COLO668 (cell line): ENCODE data around the gene PNLDC1.
A peak's percentile ranks its signal among the peaks of the same experiment; 100 is the strongest.
"Not testable (repeated sequence)": the region's sequence is repeated elsewhere in the genome, so short reads cannot be mapped to it uniquely, and the experiment has no call there.

ENCODE experiments used
- DNase-seq: peaks from one replicate; lab custom pipeline; 2025; ENCODE audit not compliant: unreplicated experiment; lab: John Stamatoyannopoulos, UW

PNLDC1 gene

DNA sequence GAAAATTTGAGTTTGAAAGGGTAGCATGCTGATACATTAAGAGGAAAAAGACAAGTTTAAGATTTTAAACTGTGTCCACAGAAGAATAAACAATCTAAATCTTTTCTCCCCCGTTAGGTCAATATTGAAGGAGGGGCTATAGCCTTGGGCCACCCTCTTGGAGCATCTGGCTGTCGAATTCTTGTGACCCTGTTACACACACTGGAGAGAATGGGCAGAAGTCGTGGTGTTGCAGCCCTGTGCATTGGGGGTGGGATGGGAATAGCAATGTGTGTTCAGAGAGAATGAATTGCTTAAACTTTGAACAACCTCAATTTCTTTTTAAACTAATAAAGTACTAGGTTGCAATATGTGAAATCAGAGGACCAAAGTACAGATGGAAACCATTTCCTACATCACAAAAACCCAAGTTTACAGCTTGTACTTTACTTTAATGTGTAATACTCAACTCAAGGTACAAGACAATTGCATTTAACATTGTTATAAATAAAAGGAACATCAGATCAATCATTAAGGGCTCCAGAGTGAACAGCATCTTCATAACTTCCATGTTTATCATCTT lies 21.5 kb upstream of the PNLDC1 start:
- no peak for DNase-seq

DNA sequence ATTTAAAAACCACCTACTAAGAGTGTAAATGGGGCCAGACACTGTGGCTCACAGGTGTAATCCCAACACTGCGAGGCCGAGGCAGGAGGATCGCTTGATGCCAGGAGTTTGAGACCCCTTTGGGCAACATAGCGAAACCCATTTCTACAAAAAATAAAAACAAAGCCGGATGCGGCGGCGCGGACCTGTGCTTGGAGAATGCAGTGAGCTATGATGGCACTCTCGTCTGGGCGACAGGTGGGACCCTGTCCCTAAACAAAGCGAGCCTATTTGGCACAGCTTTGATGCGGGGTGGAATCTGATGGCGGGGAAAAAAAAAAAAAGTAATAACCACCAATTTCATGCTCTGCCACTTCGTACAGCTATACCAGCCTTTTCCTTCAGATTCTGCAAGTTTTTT lies 11.8 kb upstream of the PNLDC1 start:
- no peak for DNase-seq

DNA sequence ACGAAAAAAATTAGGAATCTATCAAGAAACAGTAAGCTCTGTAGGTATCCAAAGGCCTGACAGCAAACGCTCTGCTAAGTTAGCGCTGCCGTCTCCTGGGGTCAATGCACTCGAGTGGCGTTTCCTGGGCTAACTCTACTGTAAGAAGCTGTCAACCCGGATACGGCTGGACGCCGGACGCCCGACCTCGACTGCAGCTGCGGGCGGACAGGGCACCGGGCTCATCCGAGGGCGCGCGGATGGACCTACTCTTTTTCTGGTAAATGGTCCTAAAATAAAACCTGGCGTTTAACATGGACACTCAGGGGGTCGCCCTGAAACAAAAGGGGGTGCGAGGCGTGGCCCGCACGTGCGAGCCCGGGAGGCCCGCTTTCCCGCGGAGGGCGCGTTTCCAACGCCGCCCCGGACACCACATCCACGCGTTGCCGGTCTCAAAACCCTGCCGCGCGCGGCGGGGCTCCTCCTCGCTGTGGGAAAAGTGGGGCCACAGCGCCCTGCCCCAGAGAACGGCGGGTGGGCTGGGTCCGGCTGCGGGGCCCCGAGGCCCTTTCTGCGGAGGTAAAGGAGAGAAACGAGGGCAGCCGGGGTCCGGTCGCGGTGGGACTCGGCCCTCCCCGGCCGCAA lies 11.2 kb upstream of the PNLDC1 start:
- DNase-seq: peak; percentile 35

DNA sequence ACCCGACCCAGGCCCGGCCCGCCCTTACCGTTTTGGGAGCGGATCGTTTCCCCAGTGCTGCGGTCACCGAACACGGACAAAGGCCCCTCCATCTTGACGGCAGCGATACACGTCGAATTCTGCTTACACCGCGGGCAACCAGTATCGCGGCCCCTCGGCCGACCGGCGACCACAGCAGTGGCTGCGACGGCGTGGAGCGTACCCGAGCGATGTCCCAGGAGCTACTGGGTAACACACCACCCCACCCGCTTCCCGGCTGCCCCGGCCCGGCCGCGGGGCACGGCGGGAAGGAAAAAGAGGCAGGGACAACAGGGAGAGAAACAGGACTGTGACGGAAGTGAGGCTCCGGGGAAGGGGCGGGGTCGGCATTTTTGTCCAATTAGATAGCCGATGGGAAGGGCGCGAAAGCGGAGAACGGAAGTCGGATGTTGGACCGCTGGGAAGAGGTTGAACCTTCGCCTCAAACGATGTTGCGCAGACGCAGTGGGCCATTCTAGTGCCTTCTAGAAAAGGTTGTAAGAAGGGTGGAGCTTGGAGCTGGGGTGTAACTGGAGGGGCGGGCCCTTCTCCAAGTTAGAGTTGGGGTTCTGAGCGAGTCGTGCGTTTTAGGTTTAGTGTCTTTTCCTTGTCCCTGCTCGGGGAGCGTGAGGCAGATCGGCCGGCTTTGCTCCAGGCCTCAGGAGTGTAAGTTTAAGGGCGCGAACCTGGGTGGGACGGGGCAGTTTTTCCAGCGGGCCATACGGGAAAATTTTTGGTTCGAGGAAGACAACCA lies 10.5 kb upstream of the PNLDC1 start, which contains the start of gene TCP1:
TCP1 (minus strand) TSS at position 226 of the 772 bp plus-strand sequence; CDS start at position 92, 134 bp downstream.
- DNase-seq: peak; percentile 97

DNA sequence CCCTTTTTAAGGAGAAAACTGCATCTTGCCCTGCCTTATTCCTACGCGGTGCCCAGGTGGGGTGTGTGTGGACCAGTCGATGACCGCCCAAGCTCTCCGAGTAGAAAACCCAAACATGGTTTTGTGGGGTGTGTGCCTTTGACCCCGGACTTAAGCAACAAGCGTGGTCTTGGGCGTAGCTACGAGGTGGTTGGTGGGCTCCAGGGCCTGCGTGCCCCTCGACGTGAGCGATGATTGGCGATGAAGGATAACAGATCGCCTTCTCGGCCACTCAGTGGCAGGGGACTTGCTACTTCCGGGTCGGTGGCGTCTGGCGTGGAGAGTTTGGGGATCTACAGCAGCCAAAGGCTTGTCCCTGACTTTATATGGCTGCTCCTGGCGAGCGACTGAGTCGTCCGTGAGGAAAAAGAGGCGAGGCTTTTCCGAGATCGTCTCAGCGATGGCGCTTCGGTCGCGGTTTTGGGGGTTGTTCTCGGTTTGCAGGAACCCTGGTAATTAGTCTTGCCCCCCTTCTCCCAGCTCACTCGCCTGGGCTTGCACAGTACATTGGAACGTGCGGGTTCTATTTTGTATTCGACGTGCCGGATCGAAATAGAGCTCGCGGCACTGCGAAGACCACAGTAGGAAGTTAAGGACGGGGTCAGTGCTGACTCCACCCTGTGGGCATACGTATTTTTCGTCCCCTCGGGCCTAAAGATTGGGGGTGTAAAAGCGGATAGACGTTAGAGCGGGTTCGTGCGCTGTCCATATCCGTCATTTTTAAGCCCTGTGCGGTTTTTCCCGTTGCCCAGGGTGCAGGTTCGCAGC lies 9.7 kb upstream of the PNLDC1 start, which contains the start of gene MRPL18:
MRPL18 (plus strand) TSS at position 319 of the 807 bp plus-strand sequence; CDS start at position 440, 121 bp downstream.
- peak; percentile 90 for DNase-seq

DNA sequence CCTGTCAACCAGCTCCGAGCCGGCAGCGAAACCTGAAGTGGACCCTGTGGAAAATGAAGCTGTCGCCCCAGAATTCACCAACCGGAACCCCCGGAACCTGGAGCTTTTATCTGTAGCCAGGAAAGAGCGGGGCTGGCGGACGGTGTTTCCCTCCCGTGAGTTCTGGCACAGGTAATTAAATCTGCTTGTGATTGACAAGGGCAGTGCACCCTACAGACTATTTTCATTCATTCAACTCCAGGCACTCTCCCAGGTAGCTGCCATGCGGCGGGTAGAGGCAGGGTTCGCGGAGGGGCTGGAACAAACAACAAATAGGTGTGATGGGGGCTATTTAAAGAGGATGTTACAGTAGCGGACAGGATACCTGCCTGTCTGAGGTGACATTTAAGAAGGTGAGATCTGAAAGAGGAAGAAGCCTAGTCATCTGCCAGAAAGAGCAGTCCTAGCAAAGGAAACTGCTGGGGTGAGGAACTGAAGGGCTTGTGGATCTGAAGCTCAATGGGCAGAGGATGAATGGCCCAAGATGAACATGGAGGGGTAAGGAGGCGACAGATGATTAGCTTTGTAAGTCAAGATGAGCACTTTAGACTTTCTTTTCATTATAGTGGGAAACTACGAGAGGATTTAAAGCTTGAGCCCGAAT lies 9.0 kb upstream of the PNLDC1 start:
- DNase-seq: no peak

DNA sequence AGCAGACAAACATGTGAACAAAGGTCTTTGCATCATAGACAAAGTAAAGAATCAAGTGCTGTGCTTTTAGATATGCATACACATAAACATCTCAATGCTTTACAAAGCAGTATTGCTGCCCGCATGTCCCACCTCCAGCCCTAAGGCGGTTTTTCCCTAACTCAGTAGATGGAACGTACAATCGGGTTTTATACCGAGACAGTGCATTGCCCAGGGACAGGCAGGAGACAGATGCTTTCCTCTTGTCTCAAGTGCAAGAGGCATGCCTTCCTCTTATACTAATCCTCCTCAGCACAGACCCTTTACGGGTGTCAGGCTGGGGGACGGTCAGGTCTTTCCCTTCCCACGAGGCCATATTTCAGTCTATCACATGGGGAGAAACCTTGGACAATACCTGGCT lies 5.1 kb upstream of the PNLDC1 start:
- DNase-seq: not testable (repeated sequence)

DNA sequence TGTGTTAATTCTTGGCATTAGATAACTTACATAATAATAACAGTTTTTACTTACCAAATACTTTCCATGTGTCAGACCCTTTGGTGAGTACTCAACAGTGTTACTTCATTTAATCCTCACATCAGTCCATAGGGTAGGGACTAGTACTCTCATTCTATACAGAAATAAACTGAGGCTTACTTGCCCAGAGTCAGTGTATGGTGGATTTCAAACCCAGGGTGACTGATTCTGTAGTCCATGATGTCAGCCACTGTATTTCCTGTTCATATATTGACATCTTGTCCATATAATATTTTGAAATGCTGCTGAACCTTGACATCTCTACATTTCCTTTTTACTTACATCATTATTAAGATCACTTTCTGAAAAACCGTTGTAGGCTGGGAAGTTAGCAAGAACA lies 2.5 kb upstream of the PNLDC1 start:
- DNase-seq: no peak

DNA sequence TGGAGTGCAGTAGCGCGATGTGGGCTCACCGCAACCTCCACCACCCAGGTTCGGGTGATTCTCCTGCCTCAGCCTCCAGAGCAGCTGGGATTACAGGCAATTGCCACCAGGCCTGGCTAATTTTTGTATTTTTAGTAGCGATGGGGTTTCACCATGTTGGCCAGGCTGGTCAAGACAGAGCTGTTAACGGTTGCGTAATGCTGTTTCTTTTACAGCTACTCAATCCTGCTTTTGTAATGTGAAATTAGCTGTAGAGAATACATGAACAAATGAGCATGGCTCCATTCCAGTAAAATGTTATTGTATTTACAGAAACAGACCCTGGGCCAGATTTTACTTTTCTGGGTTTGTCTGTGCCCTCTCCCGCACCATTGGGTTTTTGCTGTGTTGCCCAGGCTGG lies 1.9 kb downstream of the PNLDC1 start:
- no peak for DNase-seq

DNA sequence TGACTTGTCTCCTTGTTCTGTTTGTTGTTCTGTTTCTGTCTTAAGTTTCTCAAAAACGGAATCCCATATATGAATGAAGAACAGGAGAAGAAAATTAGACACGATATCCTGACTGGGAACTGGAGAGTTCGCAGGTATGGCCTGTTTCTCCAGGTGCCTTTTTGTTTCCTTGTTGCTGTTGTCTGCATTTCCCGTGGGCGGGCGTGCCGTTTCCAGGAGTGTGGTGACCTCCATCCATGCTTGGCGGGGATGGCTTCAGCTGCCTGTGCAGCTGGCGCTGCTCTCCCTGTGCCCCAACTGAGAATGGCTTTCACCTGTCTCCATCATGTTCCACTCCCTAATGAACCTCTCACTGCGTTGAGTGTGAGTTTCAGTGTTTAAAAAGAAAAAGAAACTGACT lies 4.4 kb downstream of the PNLDC1 start:
- DNase-seq: peak; percentile 29

DNA sequence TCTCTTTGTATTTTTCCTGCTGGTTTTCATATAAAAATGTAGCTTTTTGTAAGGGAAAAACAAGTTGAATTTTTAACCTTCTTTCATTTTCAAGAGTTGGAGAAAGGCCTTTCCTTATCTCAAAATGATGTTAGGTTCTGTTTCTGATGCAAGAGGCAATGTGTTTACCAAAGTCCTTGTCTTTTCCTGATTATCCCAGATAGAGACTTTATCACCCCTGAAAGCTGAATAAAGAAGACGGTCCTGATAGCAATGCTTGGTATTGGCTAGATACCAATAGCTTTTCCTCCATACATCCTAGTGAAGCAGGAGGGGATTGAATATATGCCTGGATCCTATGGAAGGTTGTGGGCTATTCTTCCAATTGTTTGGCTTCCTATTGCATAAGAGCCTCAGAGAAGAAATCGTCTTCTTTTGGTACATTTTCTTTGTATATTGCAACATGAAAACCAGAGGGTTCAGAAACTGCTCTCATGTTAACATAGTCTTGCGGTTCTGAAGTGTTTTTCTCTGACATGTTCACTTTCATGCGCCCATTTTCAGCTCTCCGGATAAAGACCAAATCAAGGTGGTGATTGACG lies 5.5 kb downstream of the PNLDC1 start:
- DNase-seq: no peak

DNA sequence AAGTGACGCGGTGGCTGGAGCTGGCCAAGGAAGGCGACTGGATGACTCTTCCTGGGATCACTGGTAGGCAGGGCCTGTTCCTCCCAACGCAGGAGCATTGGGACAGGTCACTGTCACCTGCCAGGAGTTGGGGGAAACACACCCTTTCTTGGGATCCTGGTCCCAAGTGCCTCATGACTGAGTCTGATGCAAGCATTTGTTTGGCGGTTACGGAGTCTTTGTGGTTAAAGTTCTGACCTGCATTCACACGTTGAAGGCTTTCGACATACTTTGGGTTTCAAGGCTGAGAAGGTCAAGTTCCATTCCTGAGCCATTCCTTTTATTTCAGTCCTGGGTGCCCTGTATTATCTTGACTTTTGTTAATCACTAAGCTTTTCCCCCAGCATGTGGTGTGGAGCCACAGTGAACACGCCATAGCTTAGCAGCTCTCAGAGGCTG lies 6.0 kb downstream of the PNLDC1 start:
- no peak for DNase-seq

DNA sequence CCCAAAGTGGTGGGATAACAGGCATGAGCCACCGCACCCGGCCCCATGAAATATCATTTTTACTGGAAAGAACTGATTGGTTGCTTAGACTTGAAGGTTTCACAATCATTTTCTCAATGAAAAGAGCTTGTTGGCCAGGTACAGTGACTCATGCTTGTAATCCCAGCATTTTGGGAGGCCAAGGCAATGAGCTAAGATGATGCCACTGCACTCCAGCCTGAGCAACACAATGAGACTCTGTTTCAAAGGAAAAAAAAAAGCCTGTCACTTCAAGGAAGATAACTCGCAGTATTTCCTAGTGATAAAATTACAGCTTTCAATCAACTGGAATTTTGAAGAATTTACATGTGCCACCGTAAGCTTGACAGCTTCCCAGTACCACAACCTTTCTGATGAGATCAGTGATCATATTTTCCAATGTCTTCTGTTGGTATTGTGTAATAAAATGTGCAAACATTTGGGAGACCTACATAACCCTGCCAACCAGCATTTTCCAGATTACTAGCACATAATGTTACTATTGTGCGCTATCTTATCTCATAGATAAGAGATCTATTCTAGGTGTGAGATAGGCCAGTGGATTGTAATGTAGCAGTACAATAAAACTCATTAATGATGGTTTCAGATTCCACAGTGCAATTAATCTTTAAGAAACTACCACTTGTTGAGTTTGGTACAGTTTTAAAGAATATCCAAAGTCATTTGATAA lies 7.2 kb downstream of the PNLDC1 start:
- no peak for DNase-seq

DNA sequence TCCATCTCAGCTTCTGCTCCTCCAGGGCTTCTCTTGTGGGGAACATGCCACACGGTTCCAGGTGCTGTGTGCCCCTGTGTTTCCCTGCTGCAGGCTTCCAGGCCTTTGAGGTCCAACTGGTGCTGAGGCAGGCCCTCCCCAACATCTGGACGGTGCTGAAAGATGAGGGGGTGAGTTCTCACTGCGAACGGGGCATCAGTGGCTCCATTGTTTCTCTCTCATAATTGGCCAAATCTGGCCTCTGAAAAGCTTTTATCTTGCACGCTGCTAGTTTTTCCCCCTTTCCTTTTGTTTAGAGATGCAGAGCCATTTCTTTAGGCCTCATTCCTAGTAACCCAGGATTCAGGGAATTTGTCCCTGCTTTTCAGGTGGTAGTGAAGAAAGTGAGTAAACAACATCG lies 8.6 kb downstream of the PNLDC1 start:
- no peak for DNase-seq

DNA sequence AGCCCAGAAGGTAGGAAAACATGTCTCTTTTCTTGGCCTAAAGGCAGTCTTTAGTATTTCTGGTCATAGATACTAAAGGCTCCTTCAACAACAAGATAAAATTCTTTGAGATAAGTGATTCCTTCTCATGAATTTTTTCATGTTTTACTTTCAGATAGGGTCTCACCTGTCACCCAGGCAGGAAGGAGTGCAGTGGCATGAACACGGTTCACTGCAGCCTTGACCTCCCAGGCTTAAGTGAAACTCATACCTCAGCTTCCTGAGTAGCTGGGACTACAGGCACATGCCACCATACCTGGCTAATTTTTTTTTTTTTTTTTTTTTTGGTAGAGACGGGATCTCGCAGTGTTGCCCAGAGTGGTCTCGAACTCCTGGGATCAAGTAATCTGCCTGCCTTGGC lies 9.1 kb downstream of the PNLDC1 start:
- no peak for DNase-seq

DNA sequence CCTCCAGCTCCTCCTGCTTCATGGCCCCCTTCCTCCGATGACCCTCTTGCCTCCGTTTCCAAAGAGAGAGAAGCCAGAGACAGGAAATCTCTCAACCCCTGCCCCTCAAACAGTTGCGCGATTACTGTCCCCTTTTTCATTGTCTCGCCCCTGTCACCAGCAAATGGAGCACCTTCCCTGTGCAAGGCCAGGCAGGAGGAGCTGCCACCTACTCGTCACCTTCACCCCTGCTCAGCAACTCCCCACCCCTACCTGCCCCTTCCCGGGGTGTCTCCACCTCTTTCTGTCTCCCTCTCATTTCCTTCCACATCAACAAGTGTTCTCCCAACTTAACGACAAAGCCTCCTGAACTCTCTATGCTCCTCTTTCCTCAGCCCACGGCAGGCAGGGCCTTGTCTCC lies 13.7 kb downstream of the PNLDC1 start:
- DNase-seq: no peak

DNA sequence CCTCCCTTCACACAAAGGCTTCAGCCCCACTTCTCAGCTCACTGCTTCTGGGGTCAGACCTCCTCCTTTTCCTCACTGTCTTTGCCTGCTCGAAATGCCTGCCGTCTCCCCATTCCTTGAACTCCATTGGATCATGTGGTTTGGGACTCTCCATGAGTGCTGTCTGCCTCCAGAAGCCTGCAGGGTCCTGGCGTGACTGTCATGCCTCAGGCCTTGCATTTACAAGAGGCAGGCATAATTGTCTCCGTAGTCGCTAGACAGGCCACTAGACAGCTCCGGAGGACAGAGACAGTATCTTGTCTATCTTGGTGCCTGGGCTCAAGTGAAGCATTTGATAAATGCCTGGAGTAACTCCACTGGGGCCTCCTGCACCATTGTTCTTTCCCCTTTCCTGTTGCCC lies 15.3 kb downstream of the PNLDC1 start:
- no peak for DNase-seq

DNA sequence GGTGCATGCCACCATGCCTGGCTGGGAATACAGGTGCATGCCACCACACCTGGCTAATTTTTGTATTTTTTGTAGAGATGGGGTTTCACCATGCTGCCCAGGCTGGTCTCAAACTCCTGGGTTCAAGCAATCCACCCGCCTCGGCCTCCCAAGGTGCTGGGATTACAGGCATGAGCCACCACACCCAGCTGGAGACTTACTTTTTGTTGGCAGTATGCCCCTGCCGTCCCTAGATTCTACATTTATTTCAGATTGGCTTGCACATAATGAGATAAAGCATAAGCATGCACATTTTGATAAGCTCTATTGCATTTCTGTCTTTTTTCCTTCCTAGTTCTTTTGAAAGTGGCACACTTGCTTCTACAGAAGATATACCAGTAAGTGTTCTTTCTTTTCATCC lies 16.7 kb downstream of the PNLDC1 start:
- DNase-seq: not testable (repeated sequence)

DNA sequence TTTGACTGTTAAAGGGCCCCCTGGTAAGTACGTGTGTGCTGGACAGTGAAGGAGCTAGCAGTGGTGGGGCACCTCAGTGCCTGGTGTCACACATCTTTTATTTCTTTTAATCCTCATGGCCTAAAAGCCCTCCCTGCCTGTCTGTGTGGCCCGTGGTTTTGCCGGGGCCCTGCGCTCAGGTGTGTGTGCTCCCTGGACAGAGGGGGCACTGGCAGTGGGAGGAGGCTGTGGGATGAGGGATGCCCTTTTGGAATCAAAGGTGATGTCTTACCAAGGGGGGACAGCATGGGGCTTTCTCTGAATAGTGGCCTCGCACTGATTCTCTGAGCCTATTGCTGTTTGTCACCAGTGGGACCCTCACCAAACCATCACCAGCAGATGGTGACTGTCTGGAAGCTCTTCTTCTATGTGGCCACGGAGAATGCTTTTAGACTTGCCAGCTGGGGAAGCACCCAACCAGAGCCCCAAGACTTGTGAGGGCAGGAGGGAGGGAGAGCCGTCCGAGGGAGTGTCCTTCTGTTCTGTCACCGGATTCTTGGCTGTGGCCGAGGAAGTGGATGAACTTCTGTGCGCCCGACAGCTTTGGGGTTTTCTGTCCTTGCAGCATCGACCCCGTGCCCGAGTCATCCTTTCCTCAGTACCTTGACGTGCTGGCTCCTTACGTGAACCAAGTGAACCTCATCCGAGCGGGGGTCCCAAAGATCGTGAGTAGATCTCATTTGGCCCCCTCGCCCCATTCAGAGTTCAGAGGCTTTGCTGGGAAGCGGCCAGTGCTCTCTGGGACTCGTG lies 18.1 kb downstream of the PNLDC1 start:
- DNase-seq: no peak
